Smooth muscle cell (in vitro differentiated cells): Measurements from ENCODE around the gene BCL11B. TPM values are rescaled to one million over a fixed set of nuclear protein-coding genes. Genes with fewer than 3 reads are reported as not detected.

ENCODE experiments used
- DNase-seq: peaks from one replicate; lab custom pipeline; 2025; ENCODE audit not compliant: unreplicated experiment; lab: John Stamatoyannopoulos, UW
- H2AFZ ChIP-seq: fragments of 200-600 bp; sonication (generic); 2 replicates; pipeline ENCODE4 v1.6.0; 2016; ENCODE audit warnings: antibody characterized with exemption, low read depth, mild to moderate bottlenecking
- H3F3A ChIP-seq: fragments of 200-600 bp; sonication (generic); 2 replicates; pipeline ENCODE4 v1.6.0; 2017; ENCODE audit warnings: antibody characterized with exemption, low read depth
- H3K27ac ChIP-seq: fragments of 200-600 bp; sonication (generic); 2 replicates; pipeline ENCODE4 v1.5.1; 2016; ENCODE audit warnings: low read depth, mild to moderate bottlenecking
- H3K27me3 ChIP-seq: fragments of 200-600 bp; sonication (generic); 2 replicates; pipeline ENCODE4 v1.6.1; 2016; ENCODE audit warnings: low read depth, mild to moderate bottlenecking
- H3K36me3 ChIP-seq: fragments of 200-600 bp; sonication (generic); 2 replicates; pipeline ENCODE4 v1.5.1; 2016; ENCODE audit warnings: low read depth
- H3K4me1 ChIP-seq: fragments of 200-600 bp; sonication (generic); 2 replicates; pipeline ENCODE4 v1.5.1; 2016; ENCODE audit warnings: low read depth
- H3K4me2 ChIP-seq: fragments of 200-600 bp; sonication (generic); 2 replicates; pipeline ENCODE4 v1.6.0; 2016; ENCODE audit warnings: mild to moderate bottlenecking
- H3K4me3 ChIP-seq: fragments of 200-600 bp; sonication (generic); 2 replicates; pipeline ENCODE4 v1.5.1; 2016; ENCODE audit warnings: mild to moderate bottlenecking
- H3K79me2 ChIP-seq: fragments of 200-600 bp; sonication (generic); 2 replicates; pipeline ENCODE4 v1.6.0; 2016; ENCODE audit warnings: low read depth, mild to moderate bottlenecking
- H3K9ac ChIP-seq: fragments of 200-600 bp; sonication (generic); 2 replicates; pipeline ENCODE4 v1.6.0; 2016; ENCODE audit warnings: low read depth
- H3K9me3 ChIP-seq: fragments of 200-600 bp; sonication (generic); replicated peaks from 2 replicates; pipeline ENCODE4 v1.5.1; 2016; ENCODE audit warnings: low read depth
- H4K20me1 ChIP-seq: fragments of 200-600 bp; sonication (generic); 2 replicates; pipeline ENCODE4 v1.6.0; 2016; ENCODE audit warnings: low read depth
- WGBS: methylation state at CpG from one replicate; pipeline ENCODE4 v1.1.7; 2016; ENCODE audit warnings: low lambda C conversion rate; 5-methylcytosine and 5-hydroxymethylcytosine counted together
- polyA plus RNA-seq: library from polyadenylated mRNA; unstranded; fragments of >200 nt; fragmentation: Nextera tagmentation; extraction: Ambion mirVana; gene quantifications from 2 replicates; pipeline ENCODE4 v1.2.1, GENCODE V29; 2016
- total RNA-seq: library from RNA; depleted of rRNA; stranded (reverse); fragments of >200 nt; gene quantifications from 2 replicates; pipeline ENCODE4 v1.2.3, GENCODE V29; 2014
- TF ChIP-seq, protein P1 (sequence below): fragments of 200-600 bp; sonication (generic); IDR thresholded peaks from 2 replicates; pipeline ENCODE4 v1.5.1; 2017; ENCODE audit warnings: borderline replicate concordance, mild to moderate bottlenecking, antibody characterized with exemption; ENCODE audit not compliant: insufficient read depth, poor library complexity, severe bottlenecking

Gene BCL11B
- total and polyA plus RNA-seq, 2 experiments from 2014 or later: 0.56 to 3.0 TPM

DNA sequence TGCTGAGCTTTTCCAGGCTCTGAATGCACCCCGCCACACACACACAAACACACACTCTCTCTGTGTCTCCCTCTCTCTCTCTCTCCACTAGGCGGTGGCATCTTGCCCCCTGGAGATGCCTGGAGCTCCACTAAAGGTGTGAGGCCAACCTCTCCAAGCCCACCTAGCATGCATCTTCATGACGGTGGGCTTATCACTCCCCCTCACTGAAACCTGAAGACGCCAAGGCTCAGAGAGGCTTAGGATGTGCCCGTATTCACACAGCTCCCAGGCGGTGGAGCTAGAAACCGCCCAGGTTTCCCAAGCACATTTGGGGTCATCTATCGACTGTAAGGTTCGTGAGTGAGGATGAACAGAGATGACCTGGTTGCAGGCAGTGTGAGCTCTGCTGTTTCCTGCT is 42.6 kb upstream of the BCL11B start:
- TF ChIP-seq, protein P1, sequence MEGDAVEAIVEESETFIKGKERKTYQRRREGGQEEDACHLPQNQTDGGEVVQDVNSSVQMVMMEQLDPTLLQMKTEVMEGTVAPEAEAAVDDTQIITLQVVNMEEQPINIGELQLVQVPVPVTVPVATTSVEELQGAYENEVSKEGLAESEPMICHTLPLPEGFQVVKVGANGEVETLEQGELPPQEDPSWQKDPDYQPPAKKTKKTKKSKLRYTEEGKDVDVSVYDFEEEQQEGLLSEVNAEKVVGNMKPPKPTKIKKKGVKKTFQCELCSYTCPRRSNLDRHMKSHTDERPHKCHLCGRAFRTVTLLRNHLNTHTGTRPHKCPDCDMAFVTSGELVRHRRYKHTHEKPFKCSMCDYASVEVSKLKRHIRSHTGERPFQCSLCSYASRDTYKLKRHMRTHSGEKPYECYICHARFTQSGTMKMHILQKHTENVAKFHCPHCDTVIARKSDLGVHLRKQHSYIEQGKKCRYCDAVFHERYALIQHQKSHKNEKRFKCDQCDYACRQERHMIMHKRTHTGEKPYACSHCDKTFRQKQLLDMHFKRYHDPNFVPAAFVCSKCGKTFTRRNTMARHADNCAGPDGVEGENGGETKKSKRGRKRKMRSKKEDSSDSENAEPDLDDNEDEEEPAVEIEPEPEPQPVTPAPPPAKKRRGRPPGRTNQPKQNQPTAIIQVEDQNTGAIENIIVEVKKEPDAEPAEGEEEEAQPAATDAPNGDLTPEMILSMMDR: no peak
- Histone ChIP-seq H3K36me3 (no peaks in the 10 kb centered on the region), H3F3A (no peaks in the 10 kb centered on the region), H3K27me3 (no peaks in the 10 kb centered on the region), H3K9ac (no peak overlapping the region), H3K79me2 (no peaks in the 10 kb centered on the region), H3K4me2 (no peak overlapping the region), H3K4me1 (no peaks in the 10 kb centered on the region), H2AFZ (no peak overlapping the region), H3K9me3 (no peaks in the 10 kb centered on the region), H3K4me3 (no peak overlapping the region), H3K27ac (no peak overlapping the region), H4K20me1 (no peaks in the 10 kb centered on the region)
- no peak for DNase-seq
- WGBS: 75% methylated on average over 9 of the region's 9 CpGs

DNA sequence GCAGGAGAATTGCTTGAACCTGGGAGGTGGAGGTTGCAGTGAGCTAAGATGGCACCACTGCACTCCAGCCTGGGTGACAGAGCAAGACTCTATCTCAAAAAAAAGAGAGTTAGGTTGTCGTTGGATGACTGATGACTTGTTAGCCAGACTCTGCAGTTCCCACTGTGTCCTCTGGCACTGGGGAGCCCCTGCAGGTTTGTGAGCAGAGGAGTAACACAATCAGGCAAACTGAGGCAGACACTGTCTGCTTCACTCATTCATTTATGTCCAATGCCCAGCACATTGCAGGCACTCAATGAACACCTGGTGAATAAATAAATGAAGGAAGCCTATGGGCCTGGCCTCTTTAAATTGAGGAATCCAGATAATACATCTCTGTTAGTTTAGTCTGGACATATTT is 41.2 kb upstream of the BCL11B start:
- 91% methylated on average over 1 of the region's 1 CpG for WGBS
- no peaks in the 10 kb centered on the region for H4K20me1 ChIP-seq
- H3K9ac ChIP-seq: no peak overlapping the region
- H3F3A ChIP-seq: no peaks in the 10 kb centered on the region
- TF ChIP-seq, protein P1: no peak
- DNase-seq: no peak
- no peaks in the 10 kb centered on the region for H3K27me3 ChIP-seq
- no peak overlapping the region for H3K27ac ChIP-seq
- no peaks in the 10 kb centered on the region for H3K36me3 ChIP-seq
- no peaks in the 10 kb centered on the region for H3K79me2 ChIP-seq
- no peak overlapping the region for H3K4me3 ChIP-seq
- H3K9me3 ChIP-seq: no peaks in the 10 kb centered on the region
- no peaks in the 10 kb centered on the region for H3K4me1 ChIP-seq
- H3K4me2 ChIP-seq: no peak overlapping the region
- H2AFZ ChIP-seq: no peak overlapping the region

DNA sequence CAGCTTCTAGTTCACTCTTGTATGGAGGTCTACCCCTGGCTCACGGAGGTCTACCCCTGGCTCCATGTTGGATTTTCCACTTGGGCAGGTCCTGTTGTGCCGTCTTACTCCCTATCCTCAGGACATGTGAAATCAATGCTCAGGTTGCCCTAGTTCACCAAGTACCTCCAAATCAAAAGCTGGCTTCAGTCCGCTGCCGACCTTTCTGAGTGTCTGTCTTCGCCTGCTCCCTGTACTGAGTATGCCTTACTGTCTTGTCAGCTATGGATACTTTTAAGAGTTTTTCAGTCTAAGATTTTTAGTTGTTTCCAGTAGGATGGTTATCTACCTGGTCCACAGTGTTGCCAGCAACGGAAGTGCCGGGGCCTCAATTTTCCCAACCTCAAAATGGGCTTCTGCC is 40.1 kb upstream of the BCL11B start:
- H3K36me3 ChIP-seq: no peaks in the 10 kb centered on the region
- H3K27me3 ChIP-seq: no peaks in the 10 kb centered on the region
- H3K9me3 ChIP-seq: no peaks in the 10 kb centered on the region
- no peak overlapping the region for H3K4me3 ChIP-seq
- no peak overlapping the region for H3K4me2 ChIP-seq
- TF ChIP-seq, protein P1: no peak
- no peaks in the 10 kb centered on the region for H4K20me1 ChIP-seq
- H3K4me1 ChIP-seq: no peaks in the 10 kb centered on the region
- H3K9ac ChIP-seq: no peak overlapping the region
- H3K27ac ChIP-seq: no peak overlapping the region
- no peak overlapping the region for H2AFZ ChIP-seq
- no peak for DNase-seq
- H3K79me2 ChIP-seq: no peaks in the 10 kb centered on the region
- no peaks in the 10 kb centered on the region for H3F3A ChIP-seq
- WGBS: 98% methylated on average over 7 of the region's 7 CpGs

DNA sequence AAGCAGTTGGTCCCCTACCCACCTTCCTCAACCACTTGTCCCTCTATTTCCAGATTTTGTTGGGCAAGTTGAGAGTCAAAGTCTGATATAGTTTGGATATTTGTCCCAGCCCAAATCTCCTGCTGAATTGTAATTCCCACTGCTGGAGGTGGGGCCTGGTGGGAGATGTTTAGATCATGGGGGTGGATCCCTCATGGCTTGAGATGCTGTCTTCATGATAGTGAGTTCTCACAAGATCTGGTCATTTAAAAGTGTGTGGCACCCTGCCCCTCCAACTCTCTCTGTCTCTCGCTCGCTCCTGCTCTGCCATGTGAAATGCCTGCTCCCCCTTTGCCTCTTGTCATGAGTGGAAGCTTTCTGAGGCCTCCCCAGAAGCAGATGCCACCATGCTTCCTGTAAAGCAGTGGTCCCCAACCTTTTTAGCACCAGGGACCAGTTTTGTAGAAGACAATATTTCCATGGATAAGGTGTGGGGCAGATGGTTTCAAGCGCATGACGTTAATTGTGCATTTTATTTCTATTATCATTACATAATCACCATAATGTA is 37.3 kb upstream of the BCL11B start:
- Histone ChIP-seq H2AFZ (no peak overlapping the region), H3K36me3 (no peaks in the 10 kb centered on the region), H3K4me1 (no peaks in the 10 kb centered on the region), H3K9me3 (no peaks in the 10 kb centered on the region), H3F3A (no peaks in the 10 kb centered on the region), H3K27ac (no peak overlapping the region), H3K27me3 (no peaks in the 10 kb centered on the region), H3K9ac (no peak overlapping the region), H4K20me1 (no peaks in the 10 kb centered on the region), H3K4me2 (no peak overlapping the region), H3K79me2 (no peaks in the 10 kb centered on the region), H3K4me3 (no peak overlapping the region)
- 98% methylated on average over 4 of the region's 4 CpGs for WGBS
- DNase-seq: no peak
- TF ChIP-seq, protein P1: no peak
